Spleen (tissue), 7 donors: ENCODE measurements around the gene B2M.

Source experiments
- POLR2A ChIP-seq, 3 donors: fragments of 450-650 bp; IDR thresholded peaks; one replicate each; pipeline ENCODE4 v1.5.1; 2017; ENCODE audit warnings: antibody characterized with exemption in 3 of 3, mild to moderate bottlenecking in 1 of 3
- POLR2AphosphoS5 ChIP-seq, 3 donors: sonication (generic); formaldehyde crosslinking; IDR thresholded peaks; one replicate each; pipeline ENCODE4 v1.5.1; 2017; ENCODE audit warnings: antibody characterized with exemption in 3 of 3
- TF ChIP-seq, protein P1 (sequence below), 11 experiments: fragments of 200-600 bp in 7 of 11; fragments of 450-650 bp in 4 of 11; sonication (generic) in 4 of 11; IDR thresholded peaks in 8 of 11; conservative IDR thresholded peaks in 3 of 11; 1 replicate in 7 of 11; 2 replicates in 4 of 11; pipeline versions ENCODE4 v1.4.0 to v1.8.0; 2016 to 2021; ENCODE audit warnings: antibody characterized with exemption in 11 of 11, inconsistent platforms in 4 of 11, mild to moderate bottlenecking in 1 of 11
- donor health status: DM: no; HTN: no; CAD: no; lungs with moderate emphysema.
- donor health status: DM: no; HTN: no; CAD: no.
- donor health status: DM: no; HTN: no; CAD: no.

- no peak for TF ChIP-seq POLR2A (IDR thresholded peaks at IDR 0.05)
- TF ChIP-seq, protein P1, sequence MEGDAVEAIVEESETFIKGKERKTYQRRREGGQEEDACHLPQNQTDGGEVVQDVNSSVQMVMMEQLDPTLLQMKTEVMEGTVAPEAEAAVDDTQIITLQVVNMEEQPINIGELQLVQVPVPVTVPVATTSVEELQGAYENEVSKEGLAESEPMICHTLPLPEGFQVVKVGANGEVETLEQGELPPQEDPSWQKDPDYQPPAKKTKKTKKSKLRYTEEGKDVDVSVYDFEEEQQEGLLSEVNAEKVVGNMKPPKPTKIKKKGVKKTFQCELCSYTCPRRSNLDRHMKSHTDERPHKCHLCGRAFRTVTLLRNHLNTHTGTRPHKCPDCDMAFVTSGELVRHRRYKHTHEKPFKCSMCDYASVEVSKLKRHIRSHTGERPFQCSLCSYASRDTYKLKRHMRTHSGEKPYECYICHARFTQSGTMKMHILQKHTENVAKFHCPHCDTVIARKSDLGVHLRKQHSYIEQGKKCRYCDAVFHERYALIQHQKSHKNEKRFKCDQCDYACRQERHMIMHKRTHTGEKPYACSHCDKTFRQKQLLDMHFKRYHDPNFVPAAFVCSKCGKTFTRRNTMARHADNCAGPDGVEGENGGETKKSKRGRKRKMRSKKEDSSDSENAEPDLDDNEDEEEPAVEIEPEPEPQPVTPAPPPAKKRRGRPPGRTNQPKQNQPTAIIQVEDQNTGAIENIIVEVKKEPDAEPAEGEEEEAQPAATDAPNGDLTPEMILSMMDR (IDR thresholded peaks at IDR 0.05 in 8 of 11, conservative IDR thresholded peaks at IDR 0.05 in 3 of 11), result peak in 2 of 11 experiments; percentile 13 to 28
- peak in 1 of 3 donors; percentile 26 for TF ChIP-seq POLR2AphosphoS5 (IDR thresholded peaks at IDR 0.05)
These were observed 2.0 kb downstream of the B2M start for GRCh38 chr15:44713006-44713966.
